ENCODE results near the gene USP6NL.

USP6NL gene

GRCh38 chr10:11586170-11586569 is 25.3 kb downstream of the USP6NL start:
- Histone ChIP-seq H2AFZ (ENCODE audit: low read depth, low read length) (no peak overlapping the region), H3K4me2 (ENCODE audit: insufficient read depth, low read length) (no peak overlapping the region), H3K4me3 (ENCODE audit: low read depth in 1 of 2, low read length in 2 of 2) (no peak overlapping the region), H3K9me3 (ENCODE audit: insufficient read depth, low read length, severe bottlenecking) (peaks cover 2% of the 10 kb centered on the region), H3K4me1 (ENCODE audit: insufficient read depth, low read length) (peaks cover 4% of the 10 kb centered on the region; the same call in 1 of the 2 replicates), H3K27me3 (ENCODE audit: insufficient read depth, low read length, poor library complexity) (no peaks in the 10 kb centered on the region), H3K9ac (ENCODE audit: low read depth, low read length) (no peak overlapping the region), H3K79me2 (ENCODE audit: insufficient read depth, low read length) (peaks cover 55% of the 10 kb centered on the region), H3K36me3 (ENCODE audit: insufficient read depth, low read length) (peaks cover 4% of the 10 kb centered on the region; the same call in 1 of the 2 replicates), H3K27ac (ENCODE audit: low read length) (no peak overlapping the region), H4K20me1 (ENCODE audit: insufficient read depth, low read length) (peaks cover 5% of the 10 kb centered on the region; the same call in 1 of the 2 replicates)
- no peak for TF ChIP-seq EZH2 (IDR thresholded peaks at IDR 0.05; ENCODE audit: borderline replicate concordance, low read depth, low read length, severe bottlenecking)
- TF ChIP-seq CTCF (IDR thresholded peaks at IDR 0.05; ENCODE audit: borderline replicate concordance, extremely low read depth, low read length, poor library complexity, severe bottlenecking) = no peak
- no peak for ATAC-seq (ENCODE audit: insufficient read depth, low read depth)
- DNase-seq = no peak

DNA sequence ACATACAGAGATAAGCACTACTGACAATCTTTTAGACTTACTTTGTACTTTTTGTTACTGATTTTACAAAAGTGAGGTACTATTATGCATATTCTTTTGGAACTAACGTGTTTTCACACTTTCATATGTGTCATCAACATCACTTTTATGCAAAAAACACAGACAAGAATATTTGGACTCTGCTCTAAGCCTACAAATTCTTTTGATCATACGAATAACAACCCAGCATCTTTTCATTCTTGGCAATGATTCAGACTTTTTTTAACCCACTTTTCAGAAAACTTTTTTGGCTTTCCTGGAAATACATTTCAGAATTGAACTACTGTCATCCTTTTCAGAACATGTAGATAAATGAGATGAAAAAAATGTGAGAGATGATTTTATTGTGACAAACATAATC is 30.2 kb downstream of the USP6NL start:
- no peak overlapping the region for H3K27ac ChIP-seq (ENCODE audit: low read length)
- no peak overlapping the region for H3K9ac ChIP-seq (ENCODE audit: low read depth, low read length)
- no peaks in the 10 kb centered on the region for H3K27me3 ChIP-seq (ENCODE audit: insufficient read depth, low read length, poor library complexity)
- peaks cover 4% of the 10 kb centered on the region; the same call in 1 of the 2 replicates for H3K4me1 ChIP-seq (ENCODE audit: insufficient read depth, low read length)
- no peak overlapping the region for H3K4me3 ChIP-seq (ENCODE audit: low read depth in 1 of 2, low read length in 2 of 2)
- DNase-seq = no peak
- H2AFZ ChIP-seq (ENCODE audit: low read depth, low read length) = no peak overlapping the region
- peaks cover 55% of the 10 kb centered on the region for H3K79me2 ChIP-seq (ENCODE audit: insufficient read depth, low read length)
- no peak overlapping the region for H3K4me2 ChIP-seq (ENCODE audit: insufficient read depth, low read length)
- peaks cover 14% of the 10 kb centered on the region; the same call in 1 of the 2 replicates for H4K20me1 ChIP-seq (ENCODE audit: insufficient read depth, low read length)
- ATAC-seq (ENCODE audit: insufficient read depth, low read depth) = no peak
- TF ChIP-seq EZH2 (IDR thresholded peaks at IDR 0.05; ENCODE audit: borderline replicate concordance, low read depth, low read length, severe bottlenecking) (no peak), CTCF (IDR thresholded peaks at IDR 0.05; ENCODE audit: borderline replicate concordance, extremely low read depth, low read length, poor library complexity, severe bottlenecking) (no peak)
- H3K9me3 ChIP-seq (ENCODE audit: insufficient read depth, low read length, severe bottlenecking) = peaks cover 2% of the 10 kb centered on the region
- H3K36me3 ChIP-seq (ENCODE audit: insufficient read depth, low read length) = peaks cover 4% of the 10 kb centered on the region; the same call in 1 of the 2 replicates

- H3K4me2 ChIP-seq (ENCODE audit: insufficient read depth, low read length) = no peak overlapping the region
- no peak overlapping the region for H3K4me3 ChIP-seq (ENCODE audit: low read depth in 1 of 2, low read length in 2 of 2)
- H3K27me3 ChIP-seq (ENCODE audit: insufficient read depth, low read length, poor library complexity) = no peaks in the 10 kb centered on the region
- H4K20me1 ChIP-seq (ENCODE audit: insufficient read depth, low read length) = peaks cover 18% of the 10 kb centered on the region; the same call in 1 of the 2 replicates
- H3K79me2 ChIP-seq (ENCODE audit: insufficient read depth, low read length) = peaks cover 47% of the 10 kb centered on the region
- peaks cover under 1% of the 10 kb centered on the region; the same call in 1 of the 2 replicates for H3K36me3 ChIP-seq (ENCODE audit: insufficient read depth, low read length)
- H2AFZ ChIP-seq (ENCODE audit: low read depth, low read length) = no peak overlapping the region
- H3K27ac ChIP-seq (ENCODE audit: low read length) = no peak overlapping the region
- ATAC-seq (ENCODE audit: insufficient read depth, low read depth) = no peak
- no peaks in the 10 kb centered on the region for H3K9me3 ChIP-seq (ENCODE audit: insufficient read depth, low read length, severe bottlenecking)
- H3K4me1 ChIP-seq (ENCODE audit: insufficient read depth, low read length) = peaks cover 4% of the 10 kb centered on the region; the same call in 1 of the 2 replicates
- H3K9ac ChIP-seq (ENCODE audit: low read depth, low read length) = no peak overlapping the region
- DNase-seq = no peak
- TF ChIP-seq CTCF (IDR thresholded peaks at IDR 0.05; ENCODE audit: borderline replicate concordance, extremely low read depth, low read length, poor library complexity, severe bottlenecking) (no peak), EZH2 (IDR thresholded peaks at IDR 0.05; ENCODE audit: borderline replicate concordance, low read depth, low read length, severe bottlenecking) (no peak)
Observed at GRCh38 chr10:11579885-11580284, 31.6 kb downstream of the USP6NL start.

Data from DND-41 (cell line).